A549 (cell line): Measurements from ENCODE around the gene ZNF443. TPM values are rescaled to one million over a fixed set of nuclear protein-coding genes. Genes with fewer than 3 reads are reported as not detected.
"Not testable (repeated sequence)": the region's sequence is repeated elsewhere in the genome, so short reads cannot be mapped to it uniquely, and the experiment has no call there.

Experiments
- ATAC-seq, 2 experiments: fragments of 200-7000 bp in 1 of 2; fragments of >200 bp in 1 of 2; cut with Nextera tagmentation in 1 of 2; cut with Tn5 transposase in 1 of 2; 3 replicates each; pipeline versions ENCODE4 v1.8.0 to v1.9.1; 2018 to 2020; ENCODE audit warnings: mild to moderate bottlenecking in 1 of 2, moderate library complexity in 1 of 2
- CTCF ChIA-PET: fragments of 300-600 bp; sonication (Branson Sonifier 250); formaldehyde crosslinking; extraction: SDS; loops from one replicate; lab custom pipeline; 2021; ENCODE audit warnings: antibody characterized with exemption, inconsistent platforms; lab: Yijun Ruan, JAX
- POLR2A ChIA-PET: fragments of 350-600 bp; formaldehyde crosslinking; extraction: SDS; loops from one replicate; lab custom pipeline; 2021; ENCODE audit warnings: antibody characterized with exemption, inconsistent platforms; lab: Yijun Ruan, JAX
- DNase-seq, 2 experiments: peaks; one replicate each; pipeline versions ENCODE4 v3.0.0 to v3.0.0-alpha.2; 2011 to 2016; ENCODE audit warnings: low read depth in 1 of 2, low spot score in 1 of 2
- FAIRE-seq: peaks from 2 replicates; lab custom pipeline; 2011; peaks lifted over from hg19 to GRCh38; lab: Jason Lieb, UNC
- H3K27ac ChIP-seq, 2 experiments: fragments of >200 bp; sonication (Bioruptor Twin); formaldehyde crosslinking; 3 replicates each; pipeline ENCODE4 v1.5.1; 2016 to 2017
- H3K4me1 ChIP-seq: fragments of >200 bp; sonication (Bioruptor Twin); formaldehyde crosslinking; 3 replicates; pipeline ENCODE4 v1.6.1; 2016
- H3K4me2 ChIP-seq: fragments of >200 bp; sonication (Bioruptor Twin); formaldehyde crosslinking; 3 replicates; pipeline ENCODE4 v1.6.1; 2016
- H3K4me3 ChIP-seq: fragments of >200 bp; sonication (Bioruptor Twin); formaldehyde crosslinking; 3 replicates; pipeline ENCODE4 v1.5.1; 2016
- H3K9me3 ChIP-seq: fragments of >200 bp; sonication (Bioruptor Twin); formaldehyde crosslinking; 3 replicates; pipeline ENCODE4 v1.6.1; 2016
- CBX8 ChIP-seq: fragments of 200-600 bp; sonication (generic); IDR thresholded peaks from 2 replicates; pipeline ENCODE4 v1.6.1; 2016
- CHD2 ChIP-seq: fragments of 150-350 bp; IDR thresholded peaks from 2 replicates; pipeline ENCODE4 v1.6.1; 2014; ENCODE audit warnings: low read length; ENCODE audit not compliant: partially characterized antibody
- CTCF ChIP-seq: fragments of >200 bp; sonication (Bioruptor Twin); formaldehyde crosslinking; IDR thresholded peaks from 3 replicates; pipeline ENCODE4 v1.5.1; 2016
- FOSL2 ChIP-seq, 2 experiments: fragments of 450-650 bp in 1 of 2; fragments of >200 bp in 1 of 2; sonication (Bioruptor Twin) in 1 of 2; formaldehyde crosslinking; IDR thresholded peaks; 2 replicates each; pipeline versions ENCODE4 v1.5.0 to v1.6.1; 2016 to 2020; ENCODE audit warnings: mild to moderate bottlenecking in 1 of 2, moderate library complexity in 1 of 2
- HOXB5 ChIP-seq: fragments of 250-450 bp; sonication (Bioruptor Pico); IDR thresholded peaks from 2 replicates; pipeline ENCODE4 v1.5.0; 2020; ENCODE audit warnings: mild to moderate bottlenecking, moderate library complexity
- MAX ChIP-seq: IDR thresholded peaks from 2 replicates; pipeline ENCODE4 v1.6.1; 2012
- MYC ChIP-seq: IDR thresholded peaks from 2 replicates; pipeline ENCODE4 v1.6.1; 2012; ENCODE audit warnings: mild to moderate bottlenecking, inconsistent platforms, low read length, improper control_type of control experiment, borderline replicate concordance
- RARB ChIP-seq: fragments of 250-450 bp; sonication (Bioruptor Pico); IDR thresholded peaks from 2 replicates; pipeline ENCODE4 v1.8.0; 2021; ENCODE audit warnings: mild to moderate bottlenecking, moderate library complexity
- RCOR1 ChIP-seq: fragments of 150-350 bp; IDR thresholded peaks from 2 replicates; pipeline ENCODE4 v1.6.1; 2014; ENCODE audit warnings: antibody characterized with exemption, low read length, low read depth
- REST ChIP-seq: fragments of 200-600 bp; sonication (generic); IDR thresholded peaks from 2 replicates; pipeline ENCODE4 v1.6.1; 2016; ENCODE audit warnings: antibody characterized with exemption, mild to moderate bottlenecking, moderate library complexity
- RFX5 ChIP-seq: fragments of 450-650 bp; IDR thresholded peaks from 2 replicates; pipeline ENCODE4 v1.7.1; 2014; ENCODE audit warnings: antibody characterized with exemption, mild to moderate bottlenecking, moderate library complexity
- ZFP36 ChIP-seq: fragments of 450-650 bp; IDR thresholded peaks from 2 replicates; pipeline ENCODE4 v1.6.1; 2014; ENCODE audit warnings: borderline replicate concordance; ENCODE audit not compliant: partially characterized antibody
- WGBS: methylation state at CpG from one replicate; pipeline ENCODE4 v1.1.6; 2017; ENCODE audit errors: missing lambda C conversion rate; 5-methylcytosine and 5-hydroxymethylcytosine counted together
- polyA plus RNA-seq, 4 experiments: library from polyadenylated mRNA; depleted of rRNA in 3 of 4; stranded (reverse); fragments of >200 nt; fragmentation: RNase III in 1 of 4; extraction: RNeasy Plus Mini Kit Qiagen cat#74134 plus additional on column Dnase treatment in 1 of 4; gene quantifications; 2 replicates in 3 of 4; 3 replicates in 1 of 4; pipeline ENCODE4 v1.2.3, GENCODE V29; 2011 to 2017

ZNF443 gene
- polyA plus RNA-seq, 2 of the 4 experiments (the other 2 are of a cell fraction) = 1.0 to 1.1 TPM

- Histone ChIP-seq H3K4me3 (peak overlapping the region; percentile 60), H3K4me2 (peak overlapping the region; percentile 80), H3K9me3 (peaks cover 13% of the 10 kb centered on the region; the same call in 1 of the 3 replicates), H3K27ac (peak overlapping the region; percentile 64 to 87)
- DNase-seq (peak in 1 of 2 experiments; percentile 23), ATAC-seq (peak; percentile 58 to 61)
- FAIRE-seq, CTCF ChIA-PET, POLR2A ChIA-PET, H3K4me1 ChIP-seq: not testable (repeated sequence)
- 5% methylated on average over 14 of the region's 23 CpGs for WGBS
- TF ChIP-seq MAX = 0 out of 2 replicates have a peak, but pooled peaks have one; percentile 20
These were observed 40.8 kb downstream of the ZNF443 start for GRCh38 chr19:12399901-12400632.

- ATAC-seq, H3K4me1 ChIP-seq, H3K4me2 ChIP-seq, H3K27ac ChIP-seq, H3K4me3 ChIP-seq, FAIRE-seq, CTCF ChIA-PET, DNase-seq, POLR2A ChIA-PET: not testable (repeated sequence)
- peaks cover 18% of the 10 kb centered on the region; the same call in 2 of the 3 replicates for H3K9me3 ChIP-seq
- WGBS = 86% methylated on average over 6 of the region's 6 CpGs
These were observed 49.7 kb downstream of the ZNF443 start for GRCh38 chr19:12391148-12391547.

- WGBS = 71% methylated on average over 2 of the region's 2 CpGs
- DNase-seq, H3K4me1 ChIP-seq, POLR2A ChIA-PET, ATAC-seq, H3K4me3 ChIP-seq, H3K9me3 ChIP-seq, H3K27ac ChIP-seq, FAIRE-seq, CTCF ChIA-PET, H3K4me2 ChIP-seq: not testable (repeated sequence)
These were observed 54.5 kb downstream of the ZNF443 start for GRCh38 chr19:12386365-12386764.

- WGBS = 38% methylated on average over 2 of the region's 2 CpGs
- ChIA-PET POLR2A (no interaction called here), CTCF (no interaction called here)
- no peak for ATAC-seq
- peaks cover 6% of the 10 kb centered on the region; the same call in 2 of the 3 replicates for H3K9me3 ChIP-seq
- H3K4me1 ChIP-seq = no peaks in the 10 kb centered on the region
- no peak for DNase-seq
- no peak overlapping the region for H3K4me3 ChIP-seq
- TF ChIP-seq CHD2 = no peak
- no peak for TF ChIP-seq RARB (CRISPR knock-in tag)
- TF ChIP-seq CBX8 = no peak
- TF ChIP-seq MYC = no peak
- no peak for TF ChIP-seq REST
- TF ChIP-seq MAX = no peak
- no peak for TF ChIP-seq RCOR1
- TF ChIP-seq CTCF = no peak
- no peak for TF ChIP-seq RFX5
- no peak for TF ChIP-seq HOXB5 (CRISPR knock-in tag)
- TF ChIP-seq FOSL2 (IDR thresholded peaks at IDR 0.05) = no peak
- no peak for TF ChIP-seq FOSL2 (CRISPR knock-in tag; IDR thresholded peaks at IDR 0.05)
- TF ChIP-seq ZFP36 = no peak
- no peak overlapping the region for H3K27ac ChIP-seq
- no peak overlapping the region for H3K4me2 ChIP-seq
- FAIRE-seq = no peak
These were observed 60.4 kb downstream of the ZNF443 start for GRCh38 chr19:12380444-12380737.
